ENCODE data around the gene SNAP47. TPM values are rescaled to one million over a fixed set of nuclear protein-coding genes. Genes with fewer than 3 reads are reported as not detected.

SNAP47 gene
- total and polyA plus RNA-seq, 2 of the 4 experiments (the other 2 are of a cell fraction), result 39.4 to 72.9 TPM

DNA sequence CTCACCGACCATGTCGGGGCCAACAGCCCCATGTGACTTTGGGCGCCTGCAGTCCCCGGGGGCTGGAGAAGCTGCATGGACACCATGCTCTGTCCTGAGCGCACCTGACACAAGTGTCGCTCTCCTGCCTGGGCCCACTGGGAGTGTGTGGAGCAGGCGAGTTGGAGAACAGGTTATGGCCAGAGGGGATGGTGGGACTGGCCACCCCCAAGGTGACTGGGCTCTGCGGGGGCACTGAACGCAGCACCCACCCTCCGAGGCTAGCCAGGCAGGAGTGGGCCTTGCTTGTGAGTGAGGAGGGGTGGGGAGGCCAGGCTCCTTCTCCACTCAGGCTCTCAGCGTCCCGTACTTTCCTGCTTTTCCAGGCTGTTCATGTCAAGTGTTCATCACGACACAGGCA, 35.6 kb downstream of the SNAP47 start:
- no peak overlapping the region for H3K4ac ChIP-seq (ENCODE audit: low read depth, low read length)
- ChIA-PET POLR2A (ENCODE audit: unreplicated experiment) (no interaction called here), CTCF (no interaction called here)
- H3K56ac ChIP-seq (ENCODE audit: extremely low read depth, insufficient read depth, low read length), result no peak overlapping the region
- H3K23ac ChIP-seq (ENCODE audit: low read depth, low read length), result no peak overlapping the region
- no peak overlapping the region for H2AK5ac ChIP-seq (ENCODE audit: low read depth, low read length)
- no peak overlapping the region for H2AK9ac ChIP-seq (replicated peaks; ENCODE audit: low read depth, low read length, poor library complexity)
- no peak overlapping the region for H3K18ac ChIP-seq (ENCODE audit: low read depth, low read length)
- no peak overlapping the region for H3K14ac ChIP-seq (replicated peaks; ENCODE audit: low read depth, low read length)
- peaks cover 16% of the 10 kb centered on the region for H3K9me1 ChIP-seq (ENCODE audit: insufficient read depth, low read length)
- H2BK20ac ChIP-seq (ENCODE audit: low read depth, low read length), result no peak overlapping the region
- H4K20me1 ChIP-seq (ENCODE audit: insufficient read depth, low read length), result peaks cover 20% of the 10 kb centered on the region
- H3K27ac ChIP-seq (ENCODE audit: insufficient read depth, low read length), result no peak overlapping the region
- dilution Hi-C loops (cut with HindIII; ENCODE audit: low sequenced_read_pairs, unreplicated experiment) (no loop called here), in situ Hi-C loops (cut with MboI; ENCODE audit: low sequenced_read_pairs) (no loop called here), intact Hi-C loops (cut with micrococcal nuclease) (no loop called here)
- no peak overlapping the region for H2BK15ac ChIP-seq (ENCODE audit: low read depth, low read length)
- H2AFZ ChIP-seq (replicated peaks; ENCODE audit: low read length, poor library complexity), result no peak overlapping the region
- no peak overlapping the region for H2BK120ac ChIP-seq (ENCODE audit: low read depth, low read length)
- no peak overlapping the region for H3K4me3 ChIP-seq (ENCODE audit: insufficient read depth, low read depth, low read length)
- H4K8ac ChIP-seq (ENCODE audit: low read depth in 2 of 2, low read length in 2 of 2), result no peak overlapping the region
- peaks cover 4% of the 10 kb centered on the region for H3K4me1 ChIP-seq (ENCODE audit: control insufficient read depth, insufficient read depth, low read length)
- no peak overlapping the region for H4K5ac ChIP-seq (ENCODE audit: low read depth, low read length)
- H3K27me3 ChIP-seq (ENCODE audit: control insufficient read depth, insufficient read depth, low read length), result no peaks in the 10 kb centered on the region
- no peak overlapping the region for H2BK5ac ChIP-seq (ENCODE audit: low read depth, low read length, poor library complexity, severe bottlenecking)
- no peaks in the 10 kb centered on the region for H3K9me3 ChIP-seq (ENCODE audit: control insufficient read depth, insufficient read depth, low read length)
- no peak overlapping the region for H3K4me2 ChIP-seq (ENCODE audit: low read depth, low read length)
- H3K9ac ChIP-seq (ENCODE audit: low read depth, low read length), result no peak overlapping the region
- no peak for DNase-seq
- H3K36me3 ChIP-seq (ENCODE audit: control insufficient read depth, insufficient read depth, low read length), result peaks cover 33% of the 10 kb centered on the region
- peaks cover 5 to 27% of the 10 kb centered on the region in 2 experiments; a peak in 3 of 4 replicates for H3K79me1 ChIP-seq (ENCODE audit: low read depth in 1 of 2, low read length in 2 of 2)
- ATAC-seq (ENCODE audit: low read depth), result no peak
- 95% methylated on average over 7 of the region's 13 CpGs; no CpG with 5 or more reads in 1 of the 2 experiments for WGBS, 2 experiments (ENCODE audit: extremely low coverage in 2 of 2, insufficient read length in 1 of 2)
- no peak overlapping the region for H4K91ac ChIP-seq (ENCODE audit: insufficient read depth, low read depth, low read length)
- BruUV-seq (replicated peaks), result no TSS peak
- TF ChIP-seq MAFK (IDR thresholded peaks at IDR 0.05; ENCODE audit: low read depth, low read length), result no peak

Measured in IMR-90 (cell line).